Right kidney (tissue), 1 donor: ENCODE data around the gene B9D1.
A peak's percentile ranks its signal among the peaks of the same experiment; 100 is the strongest.

Experiments
- DNase-seq: peaks from one replicate; pipeline ENCODE4 v3.0.0-alpha.2; 2016

Gene B9D1

DNA sequence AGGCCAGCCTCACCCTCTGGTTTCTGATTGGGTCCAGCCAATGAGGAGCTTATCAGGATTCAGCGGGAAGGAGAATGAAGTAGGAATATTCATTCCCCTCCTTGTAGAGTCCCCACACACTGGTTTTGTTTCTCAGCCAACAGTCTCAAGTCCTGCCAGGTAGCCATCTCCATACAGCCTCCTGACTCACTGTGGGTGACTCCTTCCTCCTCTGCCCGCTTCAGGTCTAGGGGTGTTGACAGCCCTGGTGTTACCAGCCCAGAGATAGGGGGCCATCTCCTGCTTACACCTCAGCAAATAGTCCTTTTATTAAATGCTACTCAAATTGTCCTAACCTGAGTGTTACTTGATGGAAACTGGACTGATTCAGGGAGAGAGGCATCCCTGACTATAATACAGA, 28.4 kb upstream of the B9D1 start:
- DNase-seq = no peak

DNA sequence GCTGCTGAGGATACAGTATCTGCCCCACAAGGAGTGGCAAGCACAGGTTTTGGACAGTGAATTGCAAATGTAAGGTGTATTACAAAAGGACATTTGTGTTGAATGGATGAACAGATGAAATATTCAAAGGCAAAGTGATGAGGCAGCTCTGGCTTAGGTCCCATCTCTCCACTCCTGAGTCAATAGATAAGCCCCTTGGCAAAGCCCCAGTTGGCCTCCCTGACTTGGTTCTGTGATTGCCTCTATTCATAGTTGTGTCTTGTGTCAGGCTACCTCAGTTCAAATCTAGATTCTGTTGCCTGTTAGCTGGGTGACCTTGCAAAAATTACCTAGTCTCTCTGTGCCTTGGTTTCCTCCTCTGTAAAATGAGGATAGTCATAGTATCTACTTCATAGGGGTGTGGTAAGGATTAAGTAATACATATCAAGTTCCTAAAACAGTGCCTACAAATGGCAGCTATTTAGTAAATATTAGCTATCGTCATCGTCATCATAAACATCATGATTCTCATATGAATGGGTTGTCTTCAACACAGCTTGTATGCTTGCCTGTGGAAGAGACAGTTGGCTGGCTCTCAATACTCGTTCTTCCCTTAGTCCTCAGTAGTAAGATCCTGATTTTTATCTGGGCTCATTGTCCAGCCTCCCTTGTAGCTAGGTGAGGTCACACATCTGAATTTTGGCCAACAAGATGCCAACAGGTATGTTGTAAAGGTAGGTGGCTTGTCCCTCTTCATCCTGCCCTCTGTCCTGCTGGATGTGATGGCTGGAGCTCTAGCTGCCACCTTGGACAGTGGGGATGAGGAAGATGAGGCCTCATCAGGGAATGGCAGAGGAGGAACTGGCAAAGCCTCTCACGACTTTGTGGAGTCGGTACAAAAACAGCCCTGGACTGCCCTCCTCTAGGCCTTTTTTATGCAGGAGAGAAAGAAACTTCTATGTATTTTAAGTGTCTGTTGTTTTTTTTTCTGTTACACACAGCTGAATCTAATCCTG, 26.6 kb upstream of the B9D1 start:
- DNase-seq = no peak

DNA sequence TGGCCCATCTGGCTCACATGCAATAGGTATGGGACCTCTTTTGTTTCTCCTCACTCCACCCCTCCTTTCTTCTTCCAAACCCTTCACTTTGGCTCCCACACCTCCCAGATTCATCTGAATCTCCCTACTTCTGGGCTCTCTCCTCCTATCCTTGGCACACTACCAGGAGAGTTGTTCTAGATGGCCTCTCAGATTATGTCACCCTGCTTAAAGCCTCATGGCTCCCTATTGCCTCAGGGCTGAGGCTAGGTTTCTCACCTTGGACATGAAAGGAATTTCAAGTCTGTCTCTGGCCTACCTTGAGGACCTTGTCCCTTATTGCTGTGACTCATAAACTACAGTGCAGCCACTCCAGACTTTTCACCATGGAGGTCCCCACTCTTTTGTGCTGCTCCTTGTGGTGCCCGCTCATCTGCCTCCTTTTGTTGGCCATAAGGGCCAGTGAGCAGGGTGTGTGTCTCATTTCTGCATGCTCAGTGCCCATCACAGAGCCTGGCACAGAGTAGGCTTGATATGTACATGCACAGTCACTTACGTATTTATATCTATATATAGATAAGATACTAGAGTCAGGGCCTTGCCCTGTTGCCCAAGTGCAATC, 25.5 kb upstream of the B9D1 start:
- peak; percentile 56 for DNase-seq

GRCh38 chr17:19386974-19387920, 24.7 kb upstream of the B9D1 start, which contains the start of gene MFAP4:
MFAP4 (minus strand) TSS chr17:19387190; CDS start chr17:19387155, 35 bp downstream.
- DNase-seq = peak; percentile 61

DNA sequence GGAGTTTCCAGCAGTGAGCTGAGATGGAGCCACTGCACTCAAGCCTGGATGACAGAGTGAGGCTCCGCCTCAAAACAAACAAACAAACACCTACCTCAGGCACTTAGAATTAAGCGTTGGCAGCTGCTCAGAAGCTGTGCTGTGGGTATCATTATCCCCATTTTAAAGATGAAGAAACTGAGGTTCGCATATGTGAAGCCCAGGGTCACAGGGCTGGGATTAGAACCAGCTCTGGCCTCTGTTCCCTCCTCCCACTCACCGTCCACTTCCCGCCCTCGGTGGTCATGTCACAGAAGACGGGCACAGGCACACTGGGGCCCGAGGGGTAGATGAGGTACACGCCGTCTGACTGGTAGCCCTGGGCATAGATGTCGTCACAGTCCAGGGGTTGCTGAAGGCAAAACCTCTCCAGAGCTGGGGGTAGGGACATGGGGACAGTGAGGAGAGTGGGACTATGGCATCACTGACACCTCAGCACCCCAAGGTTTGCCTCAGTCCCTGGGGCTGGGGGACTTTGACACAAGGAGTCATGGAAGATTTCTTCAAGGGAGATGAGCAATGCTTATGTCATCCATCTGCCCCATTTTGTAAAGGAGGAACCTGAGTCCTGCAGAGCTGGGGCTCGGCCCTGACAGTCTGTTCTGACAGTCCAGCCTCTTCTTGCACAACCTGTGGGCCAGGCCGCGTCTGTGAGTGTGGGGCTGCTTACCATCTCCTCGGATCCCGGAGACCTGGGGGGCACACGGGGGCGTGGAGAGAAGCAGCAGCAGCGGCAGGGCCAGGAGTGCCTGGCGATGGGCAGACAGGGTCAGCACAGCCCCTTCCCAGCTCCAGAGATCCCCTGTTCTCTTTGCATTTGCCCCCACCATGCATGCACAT, 23.8 kb upstream of the B9D1 start:
- peak; percentile 59 for DNase-seq

GRCh38 chr17:19385521-19385983, 23.0 kb upstream of the B9D1 start:
- DNase-seq = no peak

GRCh38 chr17:19384723-19385391, 22.3 kb upstream of the B9D1 start:
- peak; percentile 68 for DNase-seq

GRCh38 chr17:19383681-19384470, 21.4 kb upstream of the B9D1 start:
- DNase-seq = no peak

DNA sequence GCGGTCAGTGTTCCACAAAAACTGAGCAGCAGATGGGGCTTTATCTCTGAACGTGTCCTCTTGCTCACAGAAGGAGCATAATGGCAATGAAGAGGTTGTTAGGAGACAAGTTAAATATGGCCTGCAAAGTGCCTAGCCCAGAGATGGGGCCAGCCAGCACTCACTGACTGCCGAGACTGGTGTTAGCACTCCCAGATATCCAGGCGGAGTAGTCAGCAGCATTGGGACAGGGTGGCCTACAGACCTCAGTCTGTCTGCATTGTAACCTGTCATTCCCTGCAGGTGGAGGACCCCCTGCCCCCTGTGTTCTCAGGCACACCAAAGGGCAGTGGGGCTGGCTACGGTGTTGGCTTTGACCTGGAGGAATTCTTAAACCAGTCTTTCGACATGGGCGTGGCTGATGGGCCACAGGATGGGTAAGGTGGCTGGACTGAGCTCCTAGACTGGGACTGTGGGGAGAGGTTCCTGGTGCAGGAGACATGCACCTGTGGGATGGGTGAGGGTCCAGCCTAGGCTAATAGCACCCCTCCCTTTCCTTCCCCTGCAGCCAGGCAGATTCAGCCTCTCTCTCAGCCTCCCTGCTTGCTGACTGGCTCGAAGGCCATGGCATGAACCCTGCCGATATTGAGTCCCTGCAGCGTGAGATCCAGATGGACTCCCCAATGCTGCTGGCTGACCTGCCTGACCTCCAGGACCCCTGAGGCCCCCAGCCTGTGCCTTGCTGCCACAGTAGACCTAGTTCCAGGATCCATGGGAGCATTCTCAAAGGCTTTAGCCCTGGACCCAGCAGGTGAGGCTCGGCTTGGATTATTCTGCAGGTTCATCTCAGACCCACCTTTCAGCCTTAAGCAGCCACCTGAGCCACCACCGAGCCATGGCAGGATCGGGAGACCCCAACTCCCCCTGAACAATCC, 20.3 kb upstream of the B9D1 start:
- DNase-seq = no peak

DNA sequence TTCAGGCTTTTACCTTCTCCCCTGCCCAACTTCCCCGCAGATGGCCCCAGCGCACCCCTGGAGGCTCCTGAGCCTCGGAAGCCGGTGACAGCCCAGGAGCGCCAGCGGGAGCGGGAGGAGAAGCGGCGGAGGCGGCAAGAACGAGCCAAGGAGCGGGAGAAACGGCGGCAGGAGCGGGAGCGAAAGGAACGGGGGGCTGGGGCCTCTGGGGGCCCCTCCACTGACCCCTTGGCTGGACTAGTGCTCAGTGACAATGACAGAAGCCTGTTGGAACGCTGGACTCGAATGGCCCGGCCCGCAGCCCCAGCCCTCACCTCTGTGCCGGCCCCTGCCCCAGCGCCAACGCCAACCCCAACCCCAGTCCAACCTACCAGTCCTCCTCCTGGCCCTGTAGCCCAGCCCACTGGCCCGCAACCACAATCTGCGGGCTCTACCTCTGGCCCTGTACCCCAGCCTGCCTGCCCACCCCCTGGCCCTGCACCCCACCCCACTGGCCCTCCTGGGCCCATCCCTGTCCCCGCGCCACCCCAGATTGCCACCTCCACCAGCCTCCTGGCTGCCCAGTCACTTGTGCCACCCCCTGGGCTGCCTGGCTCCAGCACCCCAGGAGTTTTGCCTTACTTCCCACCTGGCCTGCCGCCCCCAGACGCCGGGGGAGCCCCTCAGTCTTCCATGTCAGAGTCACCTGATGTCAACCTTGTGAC, 19.4 kb upstream of the B9D1 start:
- no peak for DNase-seq

GRCh38 chr17:19381361-19381740, 18.8 kb upstream of the B9D1 start:
- no peak for DNase-seq

GRCh38 chr17:19380481-19381301, 18.2 kb upstream of the B9D1 start:
- DNase-seq = no peak

DNA sequence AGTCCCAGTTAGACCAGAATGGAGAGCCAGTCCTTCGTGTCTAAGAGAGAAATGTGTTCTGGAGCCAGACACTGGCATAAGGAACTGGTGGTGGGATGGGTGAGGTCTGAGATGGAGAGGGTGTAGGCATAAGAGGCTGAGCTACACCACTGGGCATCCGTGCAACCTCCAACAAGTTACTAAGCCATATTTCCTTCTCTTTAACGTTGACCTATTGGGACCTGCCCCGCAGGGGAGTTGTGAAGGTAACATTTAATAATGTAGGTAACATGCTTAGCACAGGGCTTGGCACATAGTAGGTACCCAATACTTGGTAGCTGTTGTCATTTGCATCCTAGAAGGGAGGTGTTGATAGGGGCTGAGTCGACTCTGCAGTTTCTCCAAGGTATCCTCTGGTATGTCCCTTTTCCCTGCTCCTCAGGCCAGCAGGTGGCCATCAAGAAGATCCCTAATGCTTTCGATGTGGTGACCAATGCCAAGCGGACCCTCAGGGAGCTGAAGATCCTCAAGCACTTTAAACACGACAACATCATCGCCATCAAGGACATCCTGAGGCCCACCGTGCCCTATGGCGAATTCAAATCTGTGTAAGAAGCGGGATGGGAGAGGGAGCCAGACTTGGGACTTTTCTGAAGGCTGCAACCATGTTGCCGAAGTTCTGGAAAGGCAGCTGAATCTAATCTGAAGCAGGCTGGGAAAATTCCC, 17.0 kb upstream of the B9D1 start:
- no peak for DNase-seq

GRCh38 chr17:19378416-19379360, 16.2 kb upstream of the B9D1 start, which contains the start of gene MAPK7:
MAPK7 (plus strand) TSS chr17:19378498; CDS start chr17:19378901, 403 bp downstream.
- no peak for DNase-seq
